ENCODE results near the gene PYM1.
"Not testable (repeated sequence)": the region's sequence is repeated elsewhere in the genome, so short reads cannot be mapped to it uniquely, and the experiment has no call there.

PYM1 gene

DNA sequence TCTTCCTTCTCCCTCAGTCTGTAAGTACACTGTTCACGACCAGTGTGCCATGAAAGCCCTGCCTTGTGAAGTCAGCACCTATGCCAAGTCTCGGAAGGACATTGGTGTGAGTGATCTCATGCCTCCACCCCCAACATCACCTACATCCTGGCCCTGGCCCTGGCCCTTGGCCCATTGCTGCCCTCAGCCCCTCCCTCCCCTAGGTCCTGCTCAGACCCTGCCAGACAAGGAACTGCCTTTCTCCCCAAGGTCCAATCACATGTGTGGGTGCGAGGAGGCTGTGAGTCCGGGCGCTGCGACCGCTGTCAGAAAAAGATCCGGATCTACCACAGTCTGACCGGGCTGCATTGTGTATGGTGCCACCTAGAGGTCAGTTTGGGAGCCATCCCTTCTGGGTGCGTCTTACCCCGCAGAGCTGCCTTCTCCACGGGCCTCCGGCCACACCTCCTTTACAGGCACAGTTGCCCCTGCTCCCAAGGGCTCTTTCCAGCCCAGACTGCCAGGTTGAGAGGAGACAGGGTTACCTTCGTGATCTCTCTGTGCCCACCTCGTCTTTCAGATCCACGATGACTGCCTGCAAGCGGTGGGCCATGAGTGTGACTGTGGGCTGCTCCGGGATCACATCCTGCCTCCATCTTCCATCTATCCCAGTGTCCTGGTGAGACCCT, 12.5 kb upstream of the PYM1 start:
- DNase-seq (ENCODE audit: low read depth, low spot score) = peak; percentile 93

GRCh38 chr12:55938826-55939501, 11.3 kb upstream of the PYM1 start:
- no peak for DNase-seq (ENCODE audit: low read depth, low spot score)

DNA sequence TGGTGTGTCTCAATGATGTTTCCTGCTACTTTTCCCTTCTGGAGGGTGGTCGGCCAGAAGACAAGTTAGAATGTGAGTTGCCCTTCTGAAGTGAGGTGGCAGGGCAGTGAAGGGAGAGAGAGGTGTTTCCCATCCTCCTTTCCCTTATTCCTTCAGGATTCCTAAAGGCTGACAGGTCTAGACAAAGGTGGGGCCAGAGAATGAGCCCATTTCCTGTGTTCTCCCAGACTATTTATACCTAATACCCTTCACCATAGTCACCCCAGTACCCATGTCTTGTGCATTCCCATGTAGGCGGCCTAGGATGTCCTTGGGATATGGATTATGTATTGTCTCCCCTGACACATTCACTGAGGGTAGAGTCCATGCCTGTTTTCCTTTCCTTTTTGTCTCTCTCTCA, 10.3 kb upstream of the PYM1 start:
- DNase-seq (ENCODE audit: low read depth, low spot score) = no peak

DNA sequence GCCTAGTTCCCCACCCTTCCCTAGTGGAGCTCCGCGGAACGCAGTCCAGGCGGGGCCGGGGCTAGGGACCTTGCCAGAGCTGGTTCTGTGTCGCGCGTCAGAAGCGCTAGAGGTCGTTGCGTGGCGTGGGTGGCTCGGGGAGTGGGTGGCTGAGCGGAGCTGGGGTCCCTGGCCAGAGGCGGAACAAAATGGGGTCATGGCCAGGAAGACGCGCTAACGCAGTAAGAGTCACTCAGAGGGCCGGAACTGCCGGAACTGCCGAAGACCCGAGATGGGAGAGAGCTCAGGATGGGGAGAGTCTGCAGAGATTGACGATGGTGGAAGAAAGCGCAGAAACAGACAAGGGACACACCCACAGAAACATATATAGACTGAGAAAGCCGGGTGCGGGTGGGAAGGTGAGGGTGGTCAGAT, 8.1 kb upstream of the PYM1 start:
- DNase-seq (ENCODE audit: low read depth, low spot score) = no peak

GRCh38 chr12:55934773-55935172, 7.1 kb upstream of the PYM1 start:
- no peak for DNase-seq (ENCODE audit: low read depth, low spot score)

- no peak for DNase-seq (ENCODE audit: low read depth, low spot score)
Observed at GRCh38 chr12:55933799-55934742, 6.4 kb upstream of the PYM1 start.

DNA sequence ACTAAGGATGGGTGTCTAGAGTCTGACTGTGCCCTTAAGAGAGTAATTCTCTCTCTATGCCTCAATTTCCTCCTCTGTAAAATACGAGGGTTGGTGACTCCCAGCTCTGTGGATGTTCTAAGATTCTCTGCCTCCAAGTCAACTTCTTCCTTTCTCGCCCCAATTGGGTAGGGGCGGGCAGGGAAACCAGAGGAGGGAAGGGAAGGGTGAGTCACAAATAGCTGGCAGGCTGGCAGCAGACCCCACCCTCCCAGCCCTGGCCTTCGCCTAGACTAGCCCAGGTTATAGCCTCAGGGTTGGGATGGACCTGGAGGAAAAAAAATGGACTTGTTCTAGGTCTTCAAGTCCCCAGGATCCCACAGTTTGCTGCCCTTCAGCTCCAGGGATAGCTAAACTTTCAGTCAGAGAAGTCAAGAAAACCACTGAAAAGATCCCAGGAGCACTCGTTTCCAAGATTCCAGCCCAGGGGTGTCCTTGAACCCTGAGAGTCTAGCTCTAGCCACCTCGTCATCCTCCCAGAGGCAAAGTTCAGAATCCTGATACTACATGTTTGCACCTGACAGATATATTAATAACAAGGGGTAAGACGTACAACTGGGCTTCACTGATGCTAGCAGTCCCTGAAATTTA, 5.6 kb upstream of the PYM1 start:
- DNase-seq (ENCODE audit: low read depth, low spot score) = peak; percentile 60

- DNase-seq (ENCODE audit: low read depth, low spot score) = peak; percentile 38
Observed at GRCh38 chr12:55932551-55932910, 4.8 kb upstream of the PYM1 start.

DNA sequence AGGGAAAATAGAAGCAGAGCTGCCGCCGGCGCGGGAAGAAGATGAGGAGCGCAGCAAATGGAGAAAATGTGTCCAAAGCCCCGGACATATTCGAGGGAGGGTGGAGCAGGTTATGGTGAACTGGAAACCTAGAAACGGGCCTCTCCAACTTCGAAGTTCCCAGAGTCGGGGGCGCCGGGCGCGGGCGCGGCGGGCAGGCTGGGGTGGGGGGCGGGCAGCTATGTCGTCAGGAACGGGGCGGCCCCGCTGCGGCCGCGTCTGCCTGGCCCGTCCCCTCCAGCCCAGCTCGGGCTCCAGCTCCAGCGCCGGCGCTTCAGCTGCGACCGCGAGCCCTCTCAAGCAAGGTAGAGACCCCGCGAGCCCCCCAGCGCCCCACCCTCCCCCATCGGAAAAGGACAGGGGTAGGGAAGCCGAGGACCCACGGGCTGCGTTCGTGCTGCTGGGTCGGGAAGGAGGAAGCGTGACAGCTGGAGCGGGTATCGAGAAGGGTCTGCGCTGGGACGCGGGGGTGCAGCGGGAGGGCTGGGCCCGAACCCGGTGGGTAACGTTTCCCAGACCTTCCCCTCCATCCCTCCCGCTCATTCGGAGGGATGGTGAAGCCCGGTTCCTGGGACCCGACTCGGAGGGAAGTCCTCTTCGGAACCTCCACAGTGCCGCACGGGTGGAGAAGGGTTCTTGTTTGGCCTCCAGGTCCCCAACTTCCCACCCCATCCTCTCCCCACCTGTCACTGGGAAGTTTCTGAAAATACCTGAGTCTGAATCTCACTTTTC, 4.3 kb upstream of the PYM1 start:
- DNase-seq (ENCODE audit: low read depth, low spot score) = peak; percentile 78

- no peak for DNase-seq (ENCODE audit: low read depth, low spot score)
Observed at GRCh38 chr12:55931317-55931779, 3.7 kb upstream of the PYM1 start.

- peak; percentile 67 for DNase-seq (ENCODE audit: low read depth, low spot score)
Observed at GRCh38 chr12:55930771-55931316, 3.1 kb upstream of the PYM1 start, which contains the start of gene DGKA. TSS of gene DGKA (plus strand) at chr12:55931162. CDS start at chr12:55936504, 5,342 bp downstream.

DNA sequence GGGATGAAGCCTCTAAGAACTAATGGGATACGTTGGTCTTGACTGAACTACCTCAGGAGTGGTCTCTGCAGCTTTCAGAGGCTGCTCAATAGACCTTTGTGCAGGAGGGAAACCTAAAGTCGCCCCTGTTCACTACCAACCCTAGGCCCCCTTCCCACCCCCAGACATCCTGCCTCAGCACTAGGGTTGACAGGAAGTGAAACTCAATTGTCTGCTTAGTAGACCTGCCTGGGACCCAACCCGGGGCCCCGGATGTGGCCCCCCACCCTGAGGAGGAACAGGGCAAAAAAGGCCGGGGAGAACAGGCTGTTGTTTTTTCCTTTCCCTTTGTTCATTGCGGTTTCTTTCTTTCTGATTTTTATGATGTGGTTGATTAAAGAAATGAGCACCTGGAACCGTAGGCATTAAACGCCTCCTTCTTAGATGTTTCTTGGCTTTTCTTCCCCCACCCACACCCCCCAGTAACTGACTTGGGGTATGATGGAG, 1.7 kb upstream of the PYM1 start:
- no peak for DNase-seq (ENCODE audit: low read depth, low spot score)

DNA sequence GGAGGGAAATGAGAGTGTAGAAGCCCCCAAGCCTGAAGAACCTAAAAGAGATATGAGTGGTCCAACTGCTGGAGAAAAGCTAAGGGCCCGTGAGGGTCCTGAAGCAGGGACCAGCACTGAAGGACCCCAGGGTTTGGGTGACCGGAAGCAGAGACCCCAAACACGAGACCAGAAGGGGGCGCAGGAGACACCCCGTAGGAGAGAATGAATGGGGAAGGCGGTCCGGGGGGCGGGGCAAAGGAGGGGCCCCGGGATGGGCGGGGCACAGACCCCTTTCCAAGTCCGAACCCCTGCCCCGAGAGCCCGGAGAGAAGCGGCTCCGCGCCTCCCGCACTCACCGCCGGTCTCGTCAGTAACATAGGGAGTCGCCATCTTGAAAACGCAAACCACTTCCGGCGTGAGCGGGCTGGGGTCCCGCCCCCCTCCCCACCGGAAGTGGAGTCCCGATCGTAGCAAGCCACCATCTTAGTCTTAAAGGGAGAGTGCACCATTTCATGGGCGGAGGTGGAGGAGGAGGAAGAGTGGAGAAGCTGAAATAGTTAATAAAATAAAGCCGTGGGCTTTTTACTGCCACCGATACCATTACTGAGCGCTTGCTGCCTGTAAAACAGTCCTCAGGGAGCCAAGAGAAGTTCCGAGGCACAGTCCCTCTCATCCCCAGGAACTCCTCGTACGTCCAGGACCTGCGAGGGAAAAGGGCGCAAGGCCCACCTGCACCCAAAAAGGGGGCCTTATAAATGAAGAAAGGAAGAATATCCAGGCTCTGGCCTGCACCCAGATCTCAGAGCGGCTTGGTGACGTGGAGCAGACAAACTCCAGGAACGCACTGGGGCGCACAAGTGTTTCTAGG, 731 bp downstream of the PYM1 start:
- peak; percentile 96 for DNase-seq (ENCODE audit: low read depth, low spot score)

GRCh38 chr12:55925870-55926737, 1.6 kb downstream of the PYM1 start:
- peak; percentile 16 for DNase-seq (ENCODE audit: low read depth, low spot score)

- no peak for DNase-seq (ENCODE audit: low read depth, low spot score)
Observed at GRCh38 chr12:55925371-55925770, 2.3 kb downstream of the PYM1 start.

GRCh38 chr12:55923648-55924047, 4.0 kb downstream of the PYM1 start:
- DNase-seq (ENCODE audit: low read depth, low spot score) = not testable (repeated sequence)

GRCh38 chr12:55922126-55922525, 5.6 kb downstream of the PYM1 start:
- DNase-seq (ENCODE audit: low read depth, low spot score) = no peak

DNA sequence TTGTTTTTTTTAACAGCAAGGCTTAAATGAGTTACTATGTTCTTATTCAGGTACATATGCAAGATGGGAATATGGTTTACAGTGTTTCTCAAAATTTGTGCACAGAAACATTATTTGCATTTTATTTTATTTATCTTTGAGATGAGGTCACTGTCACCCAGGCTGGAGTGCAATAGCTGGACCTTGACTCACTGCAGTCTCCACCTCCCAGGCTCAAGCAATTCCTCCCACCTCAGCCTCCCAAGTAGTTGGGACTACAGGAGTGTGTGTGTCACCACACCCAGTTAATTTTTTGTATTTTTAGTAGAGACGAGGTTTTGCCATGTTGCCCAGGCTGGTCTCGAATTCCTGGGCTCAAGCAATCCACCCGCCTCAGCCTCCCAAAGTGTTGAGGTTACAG, 8.7 kb downstream of the PYM1 start:
- peak; percentile 53 for DNase-seq (ENCODE audit: low read depth, low spot score)

DNA sequence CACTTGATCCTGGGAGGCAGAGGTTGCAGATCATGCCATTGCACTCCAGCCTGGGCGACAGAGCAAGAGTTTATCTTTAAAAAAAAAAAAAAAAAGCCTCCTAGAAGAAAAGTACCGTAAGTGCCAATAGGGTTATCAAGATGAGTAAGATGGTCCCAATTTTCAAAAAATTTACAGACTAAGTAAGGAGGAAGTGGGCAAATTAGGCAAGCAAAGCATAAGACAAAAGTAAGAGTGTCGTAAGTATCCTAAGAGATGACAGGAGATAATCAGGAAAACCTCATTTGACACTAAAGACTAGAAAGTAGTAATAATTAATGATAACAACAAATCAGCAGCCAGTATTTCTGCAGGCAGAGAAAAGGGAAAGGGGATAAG, 12.2 kb downstream of the PYM1 start:
- no peak for DNase-seq (ENCODE audit: low read depth, low spot score)
